ENCODE measurements around the gene PAOX.

DNA sequence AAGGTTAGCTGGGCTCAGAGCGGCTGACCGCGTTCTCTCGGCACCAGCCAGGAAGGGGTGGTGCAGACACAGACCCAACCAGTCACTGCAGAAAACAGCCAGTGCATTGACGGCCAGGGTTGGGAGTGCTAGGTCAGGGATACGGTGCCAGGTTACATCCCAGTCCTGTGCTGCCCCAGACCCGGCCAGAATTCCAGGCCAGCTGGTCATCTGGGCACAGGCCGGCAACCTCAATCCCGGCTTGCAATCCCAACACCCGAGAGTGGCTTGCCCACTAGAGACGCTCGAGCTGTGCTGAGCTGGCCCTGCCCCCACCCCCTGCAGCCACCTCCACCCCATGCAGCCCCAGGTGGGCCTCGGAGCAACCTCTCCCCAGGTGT is 28.1 kb upstream of the PAOX start:
- no peak for TF ChIP-seq POLR2A (IDR thresholded peaks at IDR 0.05)
- TF ChIP-seq POLR2AphosphoS5 (IDR thresholded peaks at IDR 0.05; ENCODE audit: insufficient read depth in 1 of 2, low read depth in 1 of 2) = no peak
